ENCODE results near the gene APBB2. TPM values are rescaled to one million over a fixed set of nuclear protein-coding genes. Genes with fewer than 3 reads are reported as not detected.

Gene APBB2
- total and polyA plus RNA-seq, 10 of the 15 experiments (the other 5 are each of a cell fraction or from before 2014, with no cell fraction given) = 2.7 to 24.6 (median 19.0) TPM

DNA sequence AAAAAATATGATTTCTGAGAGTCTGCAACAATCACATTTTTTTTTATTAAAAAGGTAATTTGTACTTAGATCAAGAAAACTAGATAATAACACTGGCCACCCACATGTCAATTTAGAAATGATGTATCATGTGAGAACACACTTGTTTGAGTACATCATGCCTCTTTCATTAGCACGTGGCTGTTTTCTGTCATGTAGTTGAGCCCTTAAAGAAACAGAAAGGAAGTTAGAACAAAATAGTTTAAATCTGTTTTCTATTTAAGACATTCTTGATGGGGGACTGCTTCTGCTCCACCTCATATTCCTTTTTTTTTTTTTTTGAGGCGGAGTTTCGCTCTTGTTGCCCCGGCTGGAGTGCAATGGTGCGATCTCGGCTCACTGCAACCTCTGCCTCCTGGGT lies 257.1 kb downstream of the APBB2 start:
- in situ Hi-C loops (cut with MboI) (no loop called here), intact Hi-C loops (cut with micrococcal nuclease; ENCODE audit: unreplicated experiment) (no loop called here)
- no peaks in the 10 kb centered on the region for H3K27me3 ChIP-seq (replicated peaks in 1 of 2; ENCODE audit: control insufficient read depth in 2 of 2, insufficient read depth in 2 of 2, low read length in 1 of 2)
- no peak overlapping the region for H3K4me2 ChIP-seq (ENCODE audit: control insufficient read depth, insufficient read depth)
- ChIA-PET CTCF (interaction anchor here (1.1 to 1.5 kb wide), 3 partner anchors 15 to 29 kb away, joined by 3 to 5 read pairs (median 4); no protein-coding TSS in a partner anchor), POLR2A (no interaction called here), RAD21 (ENCODE audit: unreplicated experiment) (no interaction called here), SMC1A (ENCODE audit: uncharacterized antibody, unreplicated experiment) (interaction anchor here (0.6 to 2.1 kb wide), 4 partner anchors 9 to 115 kb away, joined by 3 to 6 read pairs (median 3); no protein-coding TSS in a partner anchor)
- H3K9me3 ChIP-seq (replicated peaks; ENCODE audit: control insufficient read depth, insufficient read depth, low read length) = no peaks in the 10 kb centered on the region
- H3K9ac ChIP-seq (ENCODE audit: control insufficient read depth, insufficient read depth, low read length) = no peak overlapping the region
- TF ChIP-seq SRF (IDR thresholded peaks at IDR 0.05; ENCODE audit: low read depth in 2 of 2, low read length in 2 of 2) = no peak
- no peak for TF ChIP-seq PKNOX1 (IDR thresholded peaks at IDR 0.05)
- no peak for TF ChIP-seq SMAD5 (IDR thresholded peaks at IDR 0.05; ENCODE audit: low read depth)
- no peak for TF ChIP-seq NFYB (IDR thresholded peaks at IDR 0.05; ENCODE audit: insufficient read depth, low read depth, low read length)
- no peak for TF ChIP-seq HDGF (IDR thresholded peaks at IDR 0.05)
- no peak for TF ChIP-seq RFX5 (IDR thresholded peaks at IDR 0.05; ENCODE audit: low read depth, low read length)
- no peak for TF ChIP-seq KAT2A (conservative IDR thresholded peaks at IDR 0.05; ENCODE audit: control insufficient read depth, low read depth, low read length)
- no peak for TF ChIP-seq IKZF2 (IDR thresholded peaks at IDR 0.05)
- no peak overlapping the region for H2AFZ ChIP-seq (ENCODE audit: control insufficient read depth, low read depth, low read length)
- H3K79me2 ChIP-seq (ENCODE audit: control insufficient read depth, insufficient read depth, low read length) = no peaks in the 10 kb centered on the region
- peaks cover 5% of the 10 kb centered on the region for H3K4me1 ChIP-seq (ENCODE audit: control insufficient read depth, insufficient read depth, low read length)
- DNase-seq (ENCODE audit: low read depth, low spot score) (no peak), FAIRE-seq (no peak), ATAC-seq (no peak)
- WGBS (ENCODE audit: insufficient coverage, insufficient replicate concordance, low lambda C conversion rate, missing lambda C conversion rate) = 81% methylated on average over 5 of the region's 6 CpGs
- no peaks in the 10 kb centered on the region for H4K20me1 ChIP-seq (ENCODE audit: control insufficient read depth, insufficient read depth)
- H3K27ac ChIP-seq (ENCODE audit: control insufficient read depth, insufficient read depth) = no peak overlapping the region
- BruUV-seq (replicated peaks) = no TSS peak
- H3K4me3 ChIP-seq = no peak overlapping the region
- H3K36me3 ChIP-seq (ENCODE audit: control insufficient read depth in 2 of 2, insufficient read depth in 2 of 2, low read length in 1 of 2) = no peaks in the 10 kb centered on the region
